ENCODE data around the gene UIMC1. TPM values are rescaled to one million over a fixed set of nuclear protein-coding genes. Genes with fewer than 3 reads are reported as not detected.

Gene UIMC1
- total and polyA plus RNA-seq, 12 donors: 11.2 to 58.1 (median 35.9) TPM

- intact Hi-C loops (cut with DNase I): no loop called here
- no peaks in the 10 kb centered on the region for H3K9me3 ChIP-seq (replicated peaks in 1 of 3)
- no peak for TF ChIP-seq POLR2A (IDR thresholded peaks at IDR 0.05)
- no peaks in the 10 kb centered on the region for H3K27me3 ChIP-seq
- WGBS, 4 donors: 87 to 93% (median 91%) methylated on average over 6 to 28 of the region's 28 CpGs
- H3K4me3 ChIP-seq: no peak overlapping the region
- peak in 2 of 7 donors; percentile 12 to 51 for DNase-seq
- no peaks in the 10 kb centered on the region for H3K4me1 ChIP-seq (replicated peaks in 1 of 2)
- H3K36me3 ChIP-seq (replicated peaks in 1 of 2): no peaks in the 10 kb centered on the region
- no peak overlapping the region for H3K27ac ChIP-seq
Observed at GRCh38 chr5:176887252-176887849, 119.2 kb downstream of the UIMC1 start.

GRCh38 chr5:176886336-176887251, 120.0 kb downstream of the UIMC1 start:
- Histone ChIP-seq H3K27me3 (no peaks in the 10 kb centered on the region), H3K4me3 (no peak overlapping the region), H3K4me1 (replicated peaks in 1 of 2) (no peaks in the 10 kb centered on the region), H3K36me3 (replicated peaks in 1 of 2) (no peaks in the 10 kb centered on the region), H3K9me3 (replicated peaks in 1 of 3) (no peaks in the 10 kb centered on the region), H3K27ac (no peak overlapping the region)
- intact Hi-C loops (cut with DNase I): no loop called here
- TF ChIP-seq, protein P1, sequence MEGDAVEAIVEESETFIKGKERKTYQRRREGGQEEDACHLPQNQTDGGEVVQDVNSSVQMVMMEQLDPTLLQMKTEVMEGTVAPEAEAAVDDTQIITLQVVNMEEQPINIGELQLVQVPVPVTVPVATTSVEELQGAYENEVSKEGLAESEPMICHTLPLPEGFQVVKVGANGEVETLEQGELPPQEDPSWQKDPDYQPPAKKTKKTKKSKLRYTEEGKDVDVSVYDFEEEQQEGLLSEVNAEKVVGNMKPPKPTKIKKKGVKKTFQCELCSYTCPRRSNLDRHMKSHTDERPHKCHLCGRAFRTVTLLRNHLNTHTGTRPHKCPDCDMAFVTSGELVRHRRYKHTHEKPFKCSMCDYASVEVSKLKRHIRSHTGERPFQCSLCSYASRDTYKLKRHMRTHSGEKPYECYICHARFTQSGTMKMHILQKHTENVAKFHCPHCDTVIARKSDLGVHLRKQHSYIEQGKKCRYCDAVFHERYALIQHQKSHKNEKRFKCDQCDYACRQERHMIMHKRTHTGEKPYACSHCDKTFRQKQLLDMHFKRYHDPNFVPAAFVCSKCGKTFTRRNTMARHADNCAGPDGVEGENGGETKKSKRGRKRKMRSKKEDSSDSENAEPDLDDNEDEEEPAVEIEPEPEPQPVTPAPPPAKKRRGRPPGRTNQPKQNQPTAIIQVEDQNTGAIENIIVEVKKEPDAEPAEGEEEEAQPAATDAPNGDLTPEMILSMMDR (IDR thresholded peaks at IDR 0.05): no peak
- no peak for TF ChIP-seq POLR2A (IDR thresholded peaks at IDR 0.05)
- DNase-seq: peak in 2 of 7 donors; percentile 4 to 35
- 86 to 92% (median 90%) methylated on average over 8 to 13 of the region's 13 CpGs for WGBS, 4 donors

DNA sequence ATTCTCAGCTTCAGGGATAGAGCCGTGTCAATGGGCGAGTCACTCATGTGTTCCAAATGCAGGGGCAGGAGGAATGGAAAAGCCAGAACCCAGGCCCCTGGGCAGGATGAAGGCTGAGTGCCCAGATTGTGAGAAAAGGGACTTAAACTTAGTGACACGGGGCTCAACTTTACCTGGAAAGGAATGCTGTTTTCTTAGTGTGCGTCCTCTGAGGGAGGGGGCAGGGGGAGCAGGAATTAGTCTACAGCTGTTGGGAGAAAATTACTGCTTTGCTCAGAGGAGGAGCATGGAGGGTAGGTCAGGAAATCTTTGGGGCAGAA, 122.0 kb downstream of the UIMC1 start:
- no peaks in the 10 kb centered on the region for H3K4me1 ChIP-seq (replicated peaks in 1 of 2)
- H3K9me3 ChIP-seq (replicated peaks in 1 of 3): no peaks in the 10 kb centered on the region
- no peaks in the 10 kb centered on the region for H3K27me3 ChIP-seq
- no peak for DNase-seq
- no peaks in the 10 kb centered on the region for H3K36me3 ChIP-seq (replicated peaks in 1 of 2)
- 68 to 75% (median 69%) methylated on average over 4 of the region's 4 CpGs for WGBS, 4 donors
- H3K27ac ChIP-seq: no peak overlapping the region
- H3K4me3 ChIP-seq: no peak overlapping the region
- TF ChIP-seq POLR2A (IDR thresholded peaks at IDR 0.05): no peak
- TF ChIP-seq, protein P1 (IDR thresholded peaks at IDR 0.05): no peak
- intact Hi-C loops (cut with DNase I): no loop called here

GRCh38 chr5:176883700-176884570, 122.6 kb downstream of the UIMC1 start:
- H3K4me3 ChIP-seq: no peak overlapping the region
- no peaks in the 10 kb centered on the region for H3K4me1 ChIP-seq (replicated peaks in 1 of 2)
- no peak for DNase-seq
- H3K9me3 ChIP-seq (replicated peaks in 1 of 3): no peaks in the 10 kb centered on the region
- intact Hi-C loops (cut with DNase I): no loop called here
- WGBS, 4 donors: 86 to 92% (median 90%) methylated on average over 12 to 17 of the region's 17 CpGs
- no peaks in the 10 kb centered on the region for H3K27me3 ChIP-seq
- no peak for TF ChIP-seq POLR2A (IDR thresholded peaks at IDR 0.05)
- peak overlapping the region in 1 of 5 donors; percentile 5 for H3K27ac ChIP-seq
- no peaks in the 10 kb centered on the region for H3K36me3 ChIP-seq (replicated peaks in 1 of 2)

DNA sequence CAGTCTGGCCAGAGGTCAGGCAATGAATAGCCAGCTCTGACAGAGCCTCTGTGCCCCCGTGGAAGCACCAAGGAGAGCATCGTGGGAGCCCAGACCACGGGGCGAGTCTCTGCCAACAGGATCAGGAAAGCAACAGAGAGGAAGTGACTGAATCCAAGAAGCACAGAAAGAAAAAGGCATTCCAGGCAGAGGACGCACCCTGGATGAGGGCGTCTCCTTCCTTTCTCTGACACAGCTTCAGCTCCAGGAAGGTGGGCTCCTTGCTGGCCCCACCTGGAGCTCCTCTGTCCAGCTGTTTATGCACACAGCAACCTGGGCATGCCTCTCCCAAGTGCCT, 124.0 kb downstream of the UIMC1 start:
- TF ChIP-seq, protein P1 (IDR thresholded peaks at IDR 0.05): no peak
- no peak for TF ChIP-seq POLR2A (IDR thresholded peaks at IDR 0.05)
- Histone ChIP-seq H3K36me3 (replicated peaks in 1 of 2) (no peaks in the 10 kb centered on the region), H3K27me3 (peaks cover 4% of the 10 kb centered on the region), H3K27ac (no peak overlapping the region), H3K4me1 (replicated peaks in 1 of 2) (no peaks in the 10 kb centered on the region), H3K4me3 (no peak overlapping the region), H3K9me3 (replicated peaks in 1 of 3) (no peaks in the 10 kb centered on the region)
- 24 to 68% (median 41%) methylated on average over 1 to 6 of the region's 6 CpGs for WGBS, 4 donors
- intact Hi-C loops (cut with DNase I): no loop called here
- no peak for DNase-seq

Data from adrenal gland (tissue), 12 donors.